ENCODE results near the gene CPTP. TPM values are rescaled to one million over a fixed set of nuclear protein-coding genes. Genes with fewer than 3 reads are reported as not detected.

CPTP gene
- total RNA-seq, 1 experiment from 2014 or later = 70.5 TPM

Small RNA genes lying within 50 kb of the gene (small RNA-seq; reads per million reads assigned to genes)
- gene MIR6726 = not detected

Other genes starting within 250 kb of the CPTP start
- gene C1orf159, start 208.7 kb upstream of the CPTP start, total RNA-seq (2014; rRNA removed; shearing (Covaris generic)) = 61.4 and 67.6 TPM in 2 replicates
- gene TTLL10, start 150.9 kb upstream of the CPTP start, total RNA-seq (2014; rRNA removed; shearing (Covaris generic)) = 5.8 and 6.6 TPM in 2 replicates
- gene TNFRSF18, start 118.2 kb upstream of the CPTP start, total RNA-seq (2014; rRNA removed; shearing (Covaris generic)) = 0.42 TPM in 1 of 2 replicates, not detected in the other
- gene TNFRSF4, start 110.6 kb upstream of the CPTP start, total RNA-seq (2014; rRNA removed; shearing (Covaris generic)) = not detected in 2 replicates
- 163 and 188 TPM in 2 replicates for gene SDF4, start 92.8 kb upstream of the CPTP start, total RNA-seq (2014; rRNA removed; shearing (Covaris generic))
- gene B3GALT6, start 92.6 kb upstream of the CPTP start, total RNA-seq (2014; rRNA removed; shearing (Covaris generic)) = 84.2 and 87.7 TPM in 2 replicates
- gene C1QTNF12, start 78.1 kb upstream of the CPTP start, total RNA-seq (2014; rRNA removed; shearing (Covaris generic)) = 4.1 and 6.0 TPM in 2 replicates
- 93.1 and 94.4 TPM in 2 replicates for gene UBE2J2, start 50.9 kb upstream of the CPTP start, total RNA-seq (2014; rRNA removed; shearing (Covaris generic))
- gene SCNN1D, start 44.4 kb upstream of the CPTP start, total RNA-seq (2014; rRNA removed; shearing (Covaris generic)) = 0.48 and 0.50 TPM in 2 replicates
- gene ACAP3, start 16.9 kb upstream of the CPTP start, total RNA-seq (2014; rRNA removed; shearing (Covaris generic)) = 104 and 113 TPM in 2 replicates
- gene PUSL1, start 16.2 kb upstream of the CPTP start, total RNA-seq (2014; rRNA removed; shearing (Covaris generic)) = 152 and 157 TPM in 2 replicates
- 174 and 200 TPM in 2 replicates for gene INTS11, start 142 bp upstream of the CPTP start, total RNA-seq (2014; rRNA removed; shearing (Covaris generic))
- 0.89 and 1.6 TPM in 2 replicates for gene TAS1R3, start 6.5 kb downstream of the CPTP start, total RNA-seq (2014; rRNA removed; shearing (Covaris generic))
- 246 and 269 TPM in 2 replicates for gene DVL1, start 24.6 kb downstream of the CPTP start, total RNA-seq (2014; rRNA removed; shearing (Covaris generic))
- not detected in 2 replicates for gene MXRA8, start 33.8 kb downstream of the CPTP start, total RNA-seq (2014; rRNA removed; shearing (Covaris generic))
- 377 and 383 TPM in 2 replicates for gene AURKAIP1, start 50.4 kb downstream of the CPTP start, total RNA-seq (2014; rRNA removed; shearing (Covaris generic))
- gene CCNL2, start 74.5 kb downstream of the CPTP start, total RNA-seq (2014; rRNA removed; shearing (Covaris generic)) = 200 and 243 TPM in 2 replicates
- gene MRPL20, start 82.5 kb downstream of the CPTP start, total RNA-seq (2014; rRNA removed; shearing (Covaris generic)) = 235 and 276 TPM in 2 replicates
- 0.44 and 1.4 TPM in 2 replicates for gene ANKRD65, start 96.5 kb downstream of the CPTP start, total RNA-seq (2014; rRNA removed; shearing (Covaris generic))
- 220 and 232 TPM in 2 replicates for gene VWA1, start 110.9 kb downstream of the CPTP start, total RNA-seq (2014; rRNA removed; shearing (Covaris generic))
- gene ATAD3C, start 124.9 kb downstream of the CPTP start, total RNA-seq (2014; rRNA removed; shearing (Covaris generic)) = 2.3 and 3.1 TPM in 2 replicates
- gene ATAD3B, start 147.0 kb downstream of the CPTP start, total RNA-seq (2014; rRNA removed; shearing (Covaris generic)) = 102 and 111 TPM in 2 replicates
- gene ATAD3A, start 187.4 kb downstream of the CPTP start, total RNA-seq (2014; rRNA removed; shearing (Covaris generic)) = 155 and 162 TPM in 2 replicates
- gene TMEM240, start 215.8 kb downstream of the CPTP start, total RNA-seq (2014; rRNA removed; shearing (Covaris generic)) = 1.4 and 2.4 TPM in 2 replicates